KMS-11 (cell line): Measurements from ENCODE around the gene GABRA1.

Experiments
- H2AFZ ChIP-seq: fragments of 200-600 bp; sonication (generic); 2 replicates; pipeline ENCODE4 v1.6.1; 2016; ENCODE audit warnings: antibody characterized with exemption, mixed run types, low read depth
- H3K27ac ChIP-seq: fragments of 200-600 bp; sonication (generic); 2 replicates; pipeline ENCODE4 v1.6.1; 2016; ENCODE audit warnings: mild to moderate bottlenecking, mixed run types
- H3K27me3 ChIP-seq: fragments of 200-600 bp; sonication (generic); 2 replicates; pipeline ENCODE4 v1.6.1; 2017; ENCODE audit warnings: mild to moderate bottlenecking, low read depth, mixed run types, moderate library complexity; ENCODE audit not compliant: insufficient read depth
- H3K36me3 ChIP-seq: fragments of 200-600 bp; sonication (generic); 2 replicates; pipeline ENCODE4 v1.6.1; 2017; ENCODE audit warnings: mild to moderate bottlenecking, mixed run types; ENCODE audit not compliant: insufficient read depth
- H3K4me1 ChIP-seq: fragments of 200-600 bp; sonication (generic); 2 replicates; pipeline ENCODE4 v1.6.1; 2016; ENCODE audit warnings: mild to moderate bottlenecking, low read depth, mixed run types; ENCODE audit not compliant: poor library complexity, severe bottlenecking
- H3K4me2 ChIP-seq: fragments of 200-600 bp; sonication (generic); 2 replicates; pipeline ENCODE4 v1.7.0; 2016; ENCODE audit warnings: mild to moderate bottlenecking, mixed run types
- H3K4me3 ChIP-seq: fragments of 200-600 bp; sonication (generic); IDR thresholded peaks from 2 replicates; pipeline ENCODE4 v1.6.1; 2017; ENCODE audit warnings: low read depth, low read length, mixed read lengths; ENCODE audit not compliant: insufficient read depth
- H3K79me2 ChIP-seq: fragments of 200-600 bp; sonication (generic); 2 replicates; pipeline ENCODE4 v1.6.1; 2016; ENCODE audit warnings: low read depth, mixed run types; ENCODE audit not compliant: insufficient read depth
- H3K9ac ChIP-seq: fragments of 200-600 bp; sonication (generic); 2 replicates; pipeline ENCODE4 v1.6.1; 2016; ENCODE audit warnings: mild to moderate bottlenecking, mixed run types
- H4K20me1 ChIP-seq: fragments of 200-600 bp; sonication (generic); 2 replicates; pipeline ENCODE4 v1.6.1; 2016; ENCODE audit warnings: mild to moderate bottlenecking, mixed run types; ENCODE audit not compliant: insufficient read depth
- CTCF ChIP-seq: fragments of 200-600 bp; sonication (generic); conservative IDR thresholded peaks from 2 replicates; pipeline ENCODE4 v1.6.1; 2017; ENCODE audit warnings: low read depth, mild to moderate bottlenecking, antibody characterized with exemption, low read length, moderate library complexity, mixed read lengths

GABRA1 gene

DNA sequence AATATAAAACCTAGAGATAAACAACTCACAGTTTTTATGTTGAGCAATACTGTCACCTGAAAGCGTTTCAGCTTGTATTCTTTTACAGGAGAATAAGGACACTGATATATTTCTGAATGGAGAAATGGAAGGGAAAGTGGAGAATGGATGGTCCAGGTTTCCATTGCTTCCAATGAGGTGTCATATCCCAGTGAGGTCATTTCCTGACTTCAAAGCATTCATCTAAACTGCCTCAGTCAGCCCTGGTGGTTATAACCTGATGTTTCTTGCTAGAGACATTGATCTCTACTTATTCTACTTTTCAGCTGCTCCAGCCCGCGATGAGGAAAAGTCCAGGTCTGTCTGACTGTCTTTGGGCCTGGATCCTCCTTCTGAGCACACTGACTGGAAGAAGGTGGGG lies 2.6 kb downstream of the GABRA1 start:
- Histone ChIP-seq H3K4me3 (no peak overlapping the region), H3K79me2 (no peaks in the 10 kb centered on the region), H2AFZ (no peak overlapping the region), H3K9ac (no peak overlapping the region), H3K27ac (no peak overlapping the region), H3K4me1 (no peaks in the 10 kb centered on the region), H3K36me3 (no peaks in the 10 kb centered on the region), H3K4me2 (no peak overlapping the region), H4K20me1 (no peaks in the 10 kb centered on the region), H3K27me3 (no peaks in the 10 kb centered on the region)
- no peak for TF ChIP-seq CTCF

DNA sequence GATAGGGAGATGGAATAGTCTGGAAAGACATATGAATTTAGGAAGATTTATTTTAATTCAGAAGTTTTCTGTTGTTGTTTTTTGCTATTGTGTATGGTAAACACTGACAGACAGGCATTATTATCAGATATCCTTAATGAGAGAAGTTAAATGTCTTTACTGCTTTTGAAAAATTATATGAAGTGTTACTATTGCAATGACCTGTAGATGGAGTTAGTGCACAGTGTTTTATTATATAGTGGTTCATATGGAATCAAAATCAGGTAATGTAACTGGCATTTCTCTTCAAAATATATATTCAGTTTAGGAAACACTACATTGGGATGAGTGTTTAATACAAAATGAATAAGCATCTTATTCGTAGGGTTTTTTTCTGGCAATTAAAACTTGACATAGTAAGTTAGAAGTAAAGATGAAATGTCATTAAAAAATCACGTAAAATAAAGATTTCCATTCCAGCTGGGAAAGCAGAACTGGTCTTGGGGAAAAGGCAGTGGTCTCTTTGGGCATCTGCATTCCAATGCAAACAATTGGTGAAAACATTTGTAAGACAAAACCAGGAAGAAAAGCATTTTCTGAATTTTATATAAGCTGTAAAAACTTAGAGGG lies 3.9 kb downstream of the GABRA1 start:
- Histone ChIP-seq H3K9ac (no peak overlapping the region), H3K27me3 (no peaks in the 10 kb centered on the region), H2AFZ (no peak overlapping the region), H3K79me2 (no peaks in the 10 kb centered on the region), H3K4me1 (no peaks in the 10 kb centered on the region), H3K4me3 (no peak overlapping the region), H3K4me2 (no peak overlapping the region), H3K36me3 (no peaks in the 10 kb centered on the region), H4K20me1 (no peaks in the 10 kb centered on the region), H3K27ac (no peak overlapping the region)
- peak; percentile 53 for TF ChIP-seq CTCF

DNA sequence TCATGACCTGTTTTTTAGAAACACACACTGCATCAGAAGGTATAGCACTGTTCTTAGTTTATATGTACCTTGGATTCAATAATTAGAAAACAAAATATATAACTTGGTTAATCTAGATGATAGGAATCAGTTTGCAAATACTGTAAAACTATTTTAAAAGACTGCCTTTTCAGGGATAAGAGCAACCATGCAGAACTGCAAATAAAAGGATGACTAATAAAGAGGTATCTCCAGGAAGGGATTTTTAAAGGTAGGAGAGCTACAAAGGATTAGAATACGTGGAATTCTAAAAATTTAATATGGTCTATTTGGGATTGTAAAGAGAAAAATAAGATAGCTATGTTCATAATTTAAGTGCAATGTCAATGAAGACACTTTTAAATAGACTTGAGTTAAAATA lies 9.4 kb downstream of the GABRA1 start:
- no peak overlapping the region for H3K27ac ChIP-seq

GRCh38 chr5:161863259-161863658 lies 15.3 kb downstream of the GABRA1 start:
- no peaks in the 10 kb centered on the region for H3K27me3 ChIP-seq
- no peak overlapping the region for H3K27ac ChIP-seq
- TF ChIP-seq CTCF, result no peak
- no peaks in the 10 kb centered on the region for H3K36me3 ChIP-seq
- no peaks in the 10 kb centered on the region for H3K79me2 ChIP-seq
- no peak overlapping the region for H3K9ac ChIP-seq
- no peak overlapping the region for H3K4me2 ChIP-seq
- H3K4me1 ChIP-seq, result no peaks in the 10 kb centered on the region
- H4K20me1 ChIP-seq, result no peaks in the 10 kb centered on the region
- no peak overlapping the region for H2AFZ ChIP-seq
- no peak overlapping the region for H3K4me3 ChIP-seq

More for the DNA sequence above, 9.4 kb downstream of the GABRA1 start:
- Histone ChIP-seq H4K20me1 (no peaks in the 10 kb centered on the region), H3K4me3 (no peak overlapping the region), H2AFZ (no peak overlapping the region), H3K27me3 (no peaks in the 10 kb centered on the region), H3K4me1 (no peaks in the 10 kb centered on the region), H3K36me3 (no peaks in the 10 kb centered on the region), H3K4me2 (no peak overlapping the region), H3K79me2 (no peaks in the 10 kb centered on the region), H3K9ac (no peak overlapping the region)
- no peak for TF ChIP-seq CTCF
